ENCODE results near the gene LAYN. TPM values are rescaled to one million over a fixed set of nuclear protein-coding genes. Genes with fewer than 3 reads are reported as not detected.
A peak's percentile ranks its signal among the peaks of the same experiment; 100 is the strongest.

The LAYN gene
- total and polyA plus RNA-seq, 2 donors (not counting 3 experiments of a cell fraction or from before 2014, with no cell fraction given) = 0.92 to 2.2 TPM

GRCh38 chr11:111512296-111513239, 28.0 kb upstream of the LAYN start, which contains the start of gene BTG4:
TSS of gene BTG4 (minus strand) at chr11:111512386. CDS start at chr11:111498776, 13,610 bp downstream.
- Histone ChIP-seq H3K4me2 (ENCODE audit: insufficient read depth, low read length) (peak within 1 kb of the TSS; percentile 27), H3K27me3 (ENCODE audit: control insufficient read depth in 2 of 2, insufficient read depth in 2 of 2, low read length in 2 of 2) (peaks cover 23 to 44% of the 10 kb centered on the region in 2 experiments), H2AFZ (ENCODE audit: low read depth, low read length) (peak within 1 kb of the TSS; percentile 50), H3K4me1 (ENCODE audit: control insufficient read depth, extremely low read depth, insufficient read depth, low read length) (peaks cover 4% of the 10 kb centered on the region), H3K9me3 (replicated peaks; ENCODE audit: control insufficient read depth, insufficient read depth, low read length) (no peaks in the 10 kb centered on the region), H3K79me2 (ENCODE audit: control insufficient read depth, insufficient read depth, low read length) (no peaks in the 10 kb centered on the region), H3K9me1 (replicated peaks; ENCODE audit: control insufficient read depth, extremely low read depth, insufficient read depth, low read length) (no peaks in the 10 kb centered on the region), H4K20me1 (replicated peaks; ENCODE audit: control insufficient read depth, extremely low read depth, insufficient read depth, low read length) (no peaks in the 10 kb centered on the region), H3K4me3 (replicated peaks in 1 of 3; ENCODE audit: insufficient read depth in 1 of 3, low read depth in 1 of 3, low read length in 3 of 3) (peak within 1 kb of the TSS in 1 of 3 experiments; percentile 25), H3K9ac (replicated peaks; ENCODE audit: extremely low read depth, insufficient read depth, low read length) (no peak within 1 kb of the TSS), H3K36me3 (ENCODE audit: control insufficient read depth in 2 of 2, extremely low read depth in 1 of 2, insufficient read depth in 2 of 2, low read length in 2 of 2) (no peaks in the 10 kb centered on the region), H3K27ac (ENCODE audit: insufficient read depth, low read depth, low read length) (no peak within 1 kb of the TSS)
- CTCF ChIA-PET = interaction anchor here (0.8 to 1.5 kb wide), 4 partner anchors 16 to 84 kb away, joined by 3 to 5 read pairs (median 4); no protein-coding TSS in a partner anchor
- BruUV-seq (replicated peaks) = no TSS peak
- POLR2A ChIA-PET = no interaction called here
- dilution Hi-C loops (cut with MboI; ENCODE audit: extremely low pct_ligation_motif_present, low sequenced_read_pairs) (no loop called here), intact Hi-C loops (cut with micrococcal nuclease) (no loop called here)
- peak in 1 of 2 donors; percentile 5 for TF ChIP-seq CTCF (IDR thresholded peaks at IDR 0.05; ENCODE audit: extremely low read depth in 1 of 2, insufficient read depth in 1 of 2, low read depth in 1 of 2, low read length in 2 of 2)
- no peak for TF ChIP-seq MAX (IDR thresholded peaks at IDR 0.05; ENCODE audit: insufficient read depth, insufficient read length)
- peak; percentile 94 for TF ChIP-seq EZH2 (IDR thresholded peaks at IDR 0.05; ENCODE audit: borderline replicate concordance, low read depth, low read length, severe bottlenecking)
- FAIRE-seq (no peak), DNase-seq (ENCODE audit: low read depth, low spot score) (no peak)
